ENCODE data around the gene PUDP.
"Not testable (repeated sequence)": the region's sequence is repeated elsewhere in the genome, so short reads cannot be mapped to it uniquely, and the experiment has no call there.

PUDP gene

DNA sequence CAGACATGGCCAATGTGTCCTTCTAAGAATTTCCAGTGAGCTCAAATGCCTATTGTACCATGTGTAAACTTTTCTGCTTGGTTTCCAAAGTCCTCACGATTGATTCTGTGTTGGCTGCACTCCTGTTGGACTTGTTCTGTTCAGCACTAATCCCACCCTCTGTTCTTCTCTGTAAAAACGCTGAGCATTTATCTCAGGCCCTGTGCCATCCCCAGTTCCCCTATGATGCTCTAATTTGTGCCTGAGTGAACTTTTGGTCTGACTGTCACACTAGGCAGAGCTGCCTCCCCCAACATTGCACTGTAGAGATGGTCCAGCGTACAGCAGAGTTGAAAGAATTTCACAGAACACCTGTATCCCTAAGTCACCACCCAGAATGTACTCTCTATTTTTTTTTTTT is 76.6 kb downstream of the PUDP start:
- no peak for DNase-seq

DNA sequence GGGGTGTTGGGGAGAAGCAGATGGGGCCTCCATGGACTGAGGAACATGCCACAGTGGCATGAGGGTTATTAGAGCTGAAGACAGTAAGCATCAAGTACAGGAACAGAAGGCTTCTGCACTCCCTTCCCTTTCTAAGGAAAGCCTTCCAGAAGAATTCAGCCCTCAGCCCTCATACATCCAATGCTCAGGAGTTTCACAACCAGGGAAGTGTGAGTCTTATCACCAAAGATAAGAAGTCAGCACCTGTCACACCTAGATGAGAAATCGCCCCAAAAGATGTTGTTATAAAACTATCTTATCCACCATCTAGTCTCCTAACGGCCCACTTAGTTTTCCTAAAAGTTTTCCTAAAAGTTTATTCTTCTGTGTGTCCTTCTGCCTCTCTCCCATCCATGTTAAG is 78.4 kb downstream of the PUDP start:
- no peak for DNase-seq

DNA sequence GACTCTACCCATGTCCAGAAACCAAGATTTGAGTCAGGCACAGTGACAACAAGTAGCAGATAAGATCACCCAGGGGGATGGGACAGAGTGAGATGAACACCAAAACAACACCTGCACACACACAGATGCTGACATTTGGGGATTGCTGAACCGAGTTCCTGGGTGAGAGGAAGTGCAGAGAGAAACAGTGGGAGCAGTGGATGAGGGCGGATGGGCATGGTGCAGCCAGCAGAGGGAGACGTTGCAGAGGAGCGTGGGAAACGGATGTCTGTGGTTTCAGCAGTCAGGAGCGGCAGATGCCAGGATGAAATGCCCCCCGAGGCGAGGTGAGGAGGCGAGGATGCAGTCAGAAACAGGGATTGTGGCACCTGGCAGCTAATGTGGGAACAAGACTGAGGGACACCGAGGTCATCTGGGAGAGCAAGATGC is 79.0 kb downstream of the PUDP start:
- no peak for DNase-seq

DNA sequence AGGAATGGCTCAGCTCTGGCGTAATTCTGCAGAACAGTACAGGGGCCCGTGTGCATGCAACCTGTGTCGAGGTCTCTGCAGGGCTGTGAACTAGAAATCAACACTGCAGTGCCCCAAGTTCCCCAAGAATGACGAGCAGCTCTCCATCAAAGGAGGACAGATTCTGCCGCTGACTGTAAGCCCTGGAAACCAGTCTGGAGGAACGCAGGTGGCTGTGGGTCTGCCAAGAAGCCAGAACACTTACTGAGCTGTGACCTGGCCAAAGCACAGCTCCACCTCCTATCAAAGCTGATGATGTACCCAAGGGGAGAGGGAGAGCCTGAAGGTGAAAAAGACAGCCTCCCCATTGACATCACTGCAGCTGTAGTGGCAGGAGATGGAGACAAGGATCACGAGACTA is 80.7 kb downstream of the PUDP start:
- no peak for DNase-seq

DNA sequence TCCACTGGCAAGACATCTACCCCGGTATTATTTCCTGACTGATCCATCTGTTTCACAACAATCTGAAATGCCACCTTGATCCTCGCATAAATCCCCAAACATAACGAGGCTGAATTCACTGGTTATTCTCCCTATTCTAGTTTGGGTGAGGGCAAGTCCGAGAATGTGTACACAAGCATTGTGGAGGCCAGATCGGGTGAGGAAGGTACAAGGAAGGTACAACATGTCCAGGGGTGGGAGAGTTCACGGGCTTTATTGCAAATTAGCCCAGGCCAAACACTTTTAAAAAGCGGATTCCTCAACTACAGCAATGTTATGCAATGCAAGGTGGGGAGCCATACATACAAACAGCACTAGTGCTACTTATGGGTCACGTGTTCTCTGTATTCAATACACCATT is 82.5 kb downstream of the PUDP start:
- no peak for DNase-seq

DNA sequence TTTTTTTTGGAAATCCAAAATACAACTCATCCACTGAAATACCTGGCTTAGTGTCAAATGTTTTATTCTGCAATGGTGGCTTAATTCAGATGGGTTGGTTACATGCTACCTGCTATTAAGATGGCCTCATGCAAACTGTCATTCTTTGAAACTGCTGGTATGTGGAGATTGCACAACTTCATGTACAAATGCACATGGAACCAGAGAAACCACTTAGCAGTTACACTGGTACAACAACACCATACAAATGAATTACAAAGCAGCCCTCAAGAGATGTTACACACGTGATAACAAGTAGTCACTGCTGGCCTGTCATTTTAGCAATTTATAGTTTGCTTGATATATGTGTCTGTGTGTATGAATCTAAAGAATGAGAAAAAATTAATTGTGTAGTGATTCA is 85.0 kb downstream of the PUDP start:
- DNase-seq: no peak

DNA sequence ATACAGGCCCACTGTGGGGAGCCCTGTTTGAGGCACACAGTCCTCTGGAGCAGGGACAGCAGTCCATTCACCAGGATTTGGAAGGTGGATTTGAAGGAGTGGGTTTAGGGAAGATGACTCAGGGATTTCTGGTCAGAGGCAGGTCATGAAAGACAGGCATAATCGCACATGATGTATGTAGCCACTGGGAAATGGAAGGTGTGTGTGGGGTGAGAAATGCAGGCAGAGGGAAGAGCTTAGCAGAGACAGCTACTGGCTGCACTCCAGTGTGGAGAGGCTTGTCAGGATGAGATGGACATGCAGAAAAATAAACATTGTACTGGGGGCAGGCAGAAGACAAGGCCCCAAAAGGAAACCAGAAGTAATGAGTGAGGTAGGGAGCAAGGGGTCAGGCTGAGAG is 85.7 kb downstream of the PUDP start:
- no peak for DNase-seq

DNA sequence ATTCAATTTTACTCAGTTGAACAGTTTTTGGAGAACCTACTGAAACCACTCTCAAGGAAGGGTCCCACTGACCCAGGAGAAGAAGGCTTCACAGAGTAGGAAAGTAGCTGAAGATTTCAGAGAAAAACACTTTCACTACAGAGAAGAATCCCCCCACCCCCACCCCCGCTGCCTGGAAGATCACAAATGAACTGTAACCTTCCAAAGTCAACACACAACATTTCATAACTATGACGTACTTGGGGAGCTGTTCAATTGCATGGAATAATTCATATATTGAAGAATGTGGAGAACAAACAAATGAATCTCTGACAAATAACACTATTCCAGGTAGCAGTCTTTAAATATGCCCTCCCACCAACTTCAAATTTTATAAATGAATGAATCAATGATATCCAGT is 86.5 kb downstream of the PUDP start:
- DNase-seq: no peak

DNA sequence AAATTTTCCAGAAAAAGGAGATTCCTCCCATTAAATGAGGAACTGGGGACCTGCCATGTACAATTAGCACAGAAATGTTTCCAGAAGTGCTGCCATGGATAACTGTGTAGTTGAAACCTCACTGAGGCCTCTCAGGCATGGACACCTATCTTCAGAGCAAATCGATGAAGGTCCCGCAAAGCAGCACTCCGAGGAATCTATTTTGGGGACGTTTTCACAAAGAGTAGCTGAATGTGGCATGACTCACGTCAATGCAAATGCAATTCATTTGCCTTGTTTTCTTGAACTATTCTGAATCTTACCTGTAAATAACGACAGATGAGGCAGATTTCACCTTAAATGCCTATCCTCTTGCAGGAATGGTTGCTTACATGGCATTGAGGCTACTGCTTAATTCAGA is 87.5 kb downstream of the PUDP start:
- DNase-seq: no peak

DNA sequence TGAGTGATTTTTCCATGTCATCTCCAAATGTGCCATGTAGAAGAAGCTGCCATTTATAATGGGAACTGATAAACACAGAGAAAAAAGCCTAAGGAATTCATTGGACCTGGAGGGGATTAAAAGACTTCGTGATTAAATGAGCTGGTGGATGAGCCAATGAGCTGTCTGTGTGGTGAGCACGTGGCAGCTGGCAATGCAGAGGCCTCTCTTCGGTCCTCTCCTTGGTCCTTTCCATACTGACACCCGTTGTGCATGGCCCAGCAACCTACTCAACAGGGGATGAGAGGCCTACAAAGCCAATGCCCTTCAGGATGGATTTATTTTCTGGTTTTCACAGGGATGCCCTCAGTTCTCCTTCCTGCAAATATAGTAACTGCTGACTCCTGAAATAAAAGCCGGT is 88.1 kb downstream of the PUDP start:
- DNase-seq: no peak

DNA sequence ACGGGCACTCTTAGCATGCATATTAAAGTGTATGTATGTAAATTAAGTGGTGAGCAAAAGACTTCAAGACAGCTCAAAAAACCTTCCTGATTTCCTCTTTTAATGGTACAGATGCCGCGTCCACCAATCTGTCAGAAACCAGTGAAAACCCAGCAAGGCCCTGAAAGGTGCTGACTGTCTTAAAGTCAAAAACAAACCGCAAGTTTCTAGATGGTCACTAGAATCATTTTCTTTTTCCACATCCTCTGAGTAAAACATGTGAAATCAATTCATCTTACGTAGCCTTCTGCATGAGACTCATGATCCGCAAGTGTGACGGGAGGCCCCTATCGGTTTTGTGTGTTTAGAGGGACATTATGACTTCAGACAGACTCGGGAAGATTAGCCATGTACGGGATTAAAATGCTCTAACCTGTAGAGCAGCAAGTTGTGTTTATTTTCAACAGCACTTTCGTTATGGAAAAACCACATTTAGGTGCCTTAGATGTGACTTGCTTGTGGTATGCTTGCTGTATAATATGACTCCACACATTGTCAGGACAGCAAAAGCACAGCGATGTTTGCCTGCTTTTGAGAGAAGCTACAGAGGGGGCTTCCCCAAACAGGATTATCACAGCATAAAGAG is 88.6 kb downstream of the PUDP start:
- DNase-seq: no peak

DNA sequence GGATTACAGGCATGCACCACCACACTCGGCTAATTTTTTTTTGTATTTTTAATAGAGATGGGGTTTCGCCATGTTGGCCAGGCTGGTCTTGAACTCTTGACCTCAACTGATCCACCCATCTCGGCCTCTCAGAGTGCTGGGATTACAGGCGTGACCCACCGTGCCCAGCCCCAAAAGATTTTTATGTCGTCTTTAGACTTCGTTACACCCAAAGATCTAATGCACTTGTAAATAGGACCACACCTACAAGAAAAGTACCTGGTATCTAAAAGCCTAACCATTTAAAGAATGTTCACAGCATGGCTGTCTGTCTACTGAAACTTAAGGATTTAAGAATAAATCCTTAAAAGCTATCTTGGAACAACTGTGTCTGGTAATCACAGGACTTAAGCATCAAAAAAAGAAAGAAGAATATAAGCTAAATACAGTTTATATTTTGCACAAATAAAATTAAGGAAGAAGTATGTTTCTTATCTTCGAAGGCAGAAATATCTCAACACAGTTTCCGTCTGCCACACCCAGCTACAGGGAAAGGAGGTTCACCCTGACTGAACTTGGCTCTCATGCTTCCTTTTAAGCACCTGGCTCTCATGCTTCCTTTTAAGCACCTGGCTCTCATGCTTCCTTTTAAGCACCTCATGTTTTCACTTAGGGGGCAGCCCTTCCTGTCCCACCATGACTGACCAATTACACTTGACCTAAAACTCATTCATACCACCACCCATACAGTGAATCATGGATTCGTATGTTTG is 92.4 kb downstream of the PUDP start:
- DNase-seq: no peak

DNA sequence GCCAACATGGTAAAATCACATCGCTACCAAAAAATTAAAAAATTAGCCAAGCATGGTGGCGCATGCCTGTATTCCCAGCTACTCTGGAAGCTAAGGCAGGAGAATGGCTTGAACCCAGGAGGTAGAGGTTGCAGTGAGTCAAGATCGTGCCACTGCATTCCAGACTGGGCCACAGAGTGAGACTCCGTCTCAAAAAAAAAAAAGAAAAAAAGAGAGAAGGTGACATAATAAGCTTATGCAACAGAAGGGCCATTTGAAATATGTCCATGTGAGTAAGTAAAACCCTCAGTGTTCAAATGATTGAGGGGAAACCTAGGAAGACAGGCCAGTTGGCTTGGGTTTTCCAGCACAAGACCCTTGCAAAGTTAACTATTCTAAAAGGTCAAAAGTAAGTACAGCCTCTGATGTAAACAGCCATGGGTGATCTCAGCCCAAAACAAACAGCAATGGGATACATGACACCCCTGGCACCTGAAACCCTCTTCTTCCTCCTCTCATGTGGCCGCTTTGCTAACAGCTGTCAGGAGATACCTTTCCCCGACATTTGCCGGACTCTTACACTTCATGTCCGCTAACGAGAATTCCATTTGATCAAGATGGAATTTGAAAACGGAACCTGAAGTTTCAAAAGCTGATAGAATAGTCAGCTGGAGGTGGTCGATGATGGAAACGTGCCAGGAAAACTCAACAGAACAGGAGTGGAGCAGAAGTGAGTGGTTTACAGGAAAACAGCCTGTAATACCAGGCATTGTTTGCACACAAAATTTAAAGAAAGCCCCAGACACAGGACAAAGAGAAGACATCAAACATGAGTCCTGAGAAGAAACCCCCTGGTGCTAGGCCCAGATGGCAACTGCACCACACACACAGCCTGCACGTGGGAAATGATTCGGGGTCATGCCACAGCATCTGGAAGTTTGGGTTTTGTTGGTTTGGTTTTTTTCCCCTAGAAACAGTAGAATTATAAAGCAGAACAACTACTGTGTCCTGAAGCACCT is 93.4 kb downstream of the PUDP start:
- DNase-seq: no peak

DNA sequence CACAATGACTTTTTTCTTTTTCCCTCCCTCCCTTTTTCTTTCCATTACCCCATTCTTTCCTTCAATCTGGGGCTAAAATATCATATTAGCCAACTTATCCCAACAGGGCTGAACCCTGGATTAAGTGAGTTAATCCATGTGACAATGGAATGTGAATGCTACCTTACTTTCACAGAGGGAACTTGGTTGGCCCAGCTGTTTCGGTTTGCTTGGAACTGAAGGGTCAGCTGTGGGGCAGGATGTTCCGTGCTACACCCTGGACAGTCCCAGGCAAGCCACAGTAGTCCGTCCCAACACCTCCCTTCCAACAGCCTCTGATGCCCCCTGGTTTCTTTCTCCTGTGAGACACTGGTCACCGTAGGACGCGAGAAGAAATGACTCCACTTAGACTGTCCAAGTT is 95.4 kb downstream of the PUDP start:
- DNase-seq: no peak

DNA sequence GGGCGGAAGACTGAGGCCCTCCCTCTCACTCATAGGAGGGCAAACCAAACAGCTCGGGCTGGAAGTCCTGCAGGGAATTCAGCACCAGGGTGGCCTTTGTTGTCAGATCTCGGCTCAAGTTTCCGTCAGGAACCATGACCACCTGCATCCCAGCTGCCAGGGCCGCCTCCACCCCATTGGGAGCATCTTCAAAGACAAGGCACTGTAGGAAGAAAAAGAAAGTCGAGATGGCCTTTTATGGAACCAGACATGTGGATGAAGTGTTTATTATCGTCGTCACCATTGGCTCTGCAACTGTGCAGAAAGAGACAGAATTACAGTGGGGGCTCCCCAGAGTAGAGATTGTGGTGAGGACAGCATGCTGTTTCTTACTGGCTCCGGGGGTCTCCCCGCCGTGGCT is 97.7 kb downstream of the PUDP start:
- no peak for DNase-seq

DNA sequence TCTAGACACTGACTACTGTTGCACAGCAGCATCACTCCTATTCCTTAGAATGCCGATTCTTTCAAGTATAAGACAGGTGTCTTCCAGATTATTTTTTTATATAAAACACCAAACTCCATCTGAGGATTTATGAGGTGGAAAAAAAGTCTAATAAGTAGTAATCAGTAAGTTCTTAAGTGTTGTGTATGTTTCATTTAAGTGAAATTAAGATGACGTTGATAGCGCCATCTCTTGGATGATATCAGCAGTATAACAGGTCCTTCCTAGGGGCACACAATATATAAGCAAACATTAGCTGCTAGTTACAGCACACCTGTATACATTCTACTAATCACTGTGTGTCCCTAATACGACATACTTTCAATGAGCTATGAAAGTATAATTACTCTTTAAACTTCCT is 100.0 kb downstream of the PUDP start:
- DNase-seq: no peak

DNA sequence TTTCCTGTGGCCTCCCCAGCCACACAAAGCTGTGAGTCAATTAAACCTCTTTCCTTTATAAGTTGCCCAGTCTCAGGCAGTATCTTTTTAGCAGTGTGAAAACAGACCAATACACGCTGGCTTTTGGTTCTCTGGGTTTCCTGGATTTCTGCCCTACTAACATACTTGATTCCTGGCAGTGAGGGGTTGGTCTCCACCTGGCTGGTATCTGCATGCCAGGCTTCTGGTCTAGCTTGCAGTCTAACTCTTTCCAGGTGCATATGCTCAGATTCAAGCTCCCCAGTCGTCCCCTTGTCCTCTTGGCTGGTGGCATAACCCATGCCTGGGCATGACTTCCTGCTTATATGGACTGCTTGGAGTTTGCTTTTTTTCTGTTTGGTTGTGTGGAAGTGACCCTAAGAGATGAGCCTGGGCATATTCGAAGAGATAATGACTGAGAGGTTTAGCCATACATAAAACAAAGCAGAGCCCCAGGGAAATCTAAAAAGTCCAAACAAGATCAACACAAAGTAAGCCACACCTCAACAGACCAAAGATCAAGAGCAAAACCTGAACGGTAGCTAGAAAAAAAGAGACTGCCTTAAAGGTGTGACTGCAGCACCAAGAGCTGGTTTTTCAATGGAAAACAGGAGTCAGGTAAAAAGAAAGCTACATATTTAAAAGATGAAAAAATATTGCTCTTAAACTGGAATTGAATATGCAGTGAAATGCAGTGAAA is 102.6 kb downstream of the PUDP start:
- no peak for DNase-seq

DNA sequence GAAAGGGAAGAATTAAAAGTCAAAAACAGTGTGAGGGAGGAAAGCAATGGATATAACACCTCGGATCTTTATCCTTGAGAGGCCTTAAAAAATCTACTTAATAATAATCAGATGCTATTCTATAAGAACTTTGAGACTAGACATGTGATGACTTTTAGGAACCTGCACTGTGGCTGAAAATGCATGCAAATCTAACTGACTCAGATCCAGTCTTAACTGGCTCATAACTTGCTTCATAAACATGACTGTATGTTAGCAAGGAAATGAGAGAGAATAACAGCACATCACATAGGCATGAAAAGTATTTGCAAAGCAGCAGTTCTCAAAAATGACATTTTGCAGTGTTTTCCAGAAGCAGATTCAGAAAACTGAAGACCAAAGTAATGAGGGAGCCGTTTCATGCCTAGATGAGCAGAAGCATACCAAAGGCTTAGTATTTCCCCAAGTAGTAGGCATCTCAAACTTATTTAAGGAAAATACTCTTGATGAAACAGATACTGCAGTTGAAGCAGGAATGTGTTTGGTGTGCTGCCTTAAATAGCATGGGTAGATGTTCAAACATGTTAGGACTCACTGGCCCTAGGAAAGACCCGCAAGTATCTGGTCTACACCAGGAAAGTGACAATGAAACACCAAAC is 104.0 kb downstream of the PUDP start:
- DNase-seq: not testable (repeated sequence)

DNA sequence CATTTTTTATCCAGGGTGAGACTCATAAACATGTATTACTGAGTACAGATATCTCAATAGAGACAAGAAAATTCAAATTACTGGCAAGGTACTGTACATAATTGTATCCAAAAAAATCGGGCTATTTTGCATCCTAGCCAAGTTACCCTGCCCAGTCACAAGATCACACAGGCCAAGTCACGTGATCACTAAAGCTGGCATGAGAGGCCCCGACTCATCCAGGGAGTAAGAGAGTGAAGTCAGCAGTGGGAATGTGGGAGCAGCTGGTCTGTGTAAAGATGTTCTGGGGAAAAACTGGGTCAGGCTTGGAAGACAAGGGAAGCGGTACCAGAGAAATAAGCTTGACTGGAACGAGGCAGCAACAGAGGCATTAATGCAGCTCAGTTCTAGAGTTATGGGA is 119.7 kb downstream of the PUDP start:
- no peak for DNase-seq

DNA sequence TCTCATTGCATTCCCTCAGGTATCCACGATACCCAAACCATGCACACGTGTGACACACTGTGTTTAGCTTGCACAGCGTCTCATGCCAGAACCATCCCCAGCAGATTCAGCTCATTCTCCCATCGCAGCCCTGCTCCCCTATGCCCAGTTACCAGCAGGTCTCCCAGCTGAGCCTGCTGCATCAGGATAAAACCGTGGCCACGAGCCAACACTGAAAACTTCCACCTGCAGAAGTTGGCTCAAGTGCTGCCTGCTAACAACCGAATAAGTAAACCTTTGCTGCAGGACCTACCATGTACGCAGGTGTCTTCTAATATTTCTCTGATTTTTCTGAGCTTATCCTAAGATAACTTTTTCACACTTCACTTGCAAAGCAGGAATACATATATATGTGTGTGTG is 120.9 kb downstream of the PUDP start:
- no peak for DNase-seq

DNA sequence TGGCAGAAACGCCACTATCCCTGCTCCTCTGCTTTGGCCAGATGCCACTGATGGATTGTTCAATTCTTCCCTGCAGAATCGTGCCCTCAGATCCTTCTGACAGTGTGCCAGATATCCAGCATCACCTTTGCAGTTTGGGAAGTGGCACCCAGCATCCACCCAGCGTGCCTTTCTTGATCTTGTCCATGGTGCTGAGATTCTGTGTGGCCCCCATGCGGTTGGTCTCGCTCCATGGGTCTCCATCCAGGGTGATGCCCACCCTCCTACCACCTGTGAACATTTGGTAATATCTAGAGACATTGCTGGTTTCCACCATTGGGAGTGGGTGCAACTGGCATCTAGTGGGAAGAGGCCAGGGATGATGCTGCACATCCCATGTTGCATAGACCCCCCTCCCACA is 121.6 kb downstream of the PUDP start:
- DNase-seq: not testable (repeated sequence)

DNA sequence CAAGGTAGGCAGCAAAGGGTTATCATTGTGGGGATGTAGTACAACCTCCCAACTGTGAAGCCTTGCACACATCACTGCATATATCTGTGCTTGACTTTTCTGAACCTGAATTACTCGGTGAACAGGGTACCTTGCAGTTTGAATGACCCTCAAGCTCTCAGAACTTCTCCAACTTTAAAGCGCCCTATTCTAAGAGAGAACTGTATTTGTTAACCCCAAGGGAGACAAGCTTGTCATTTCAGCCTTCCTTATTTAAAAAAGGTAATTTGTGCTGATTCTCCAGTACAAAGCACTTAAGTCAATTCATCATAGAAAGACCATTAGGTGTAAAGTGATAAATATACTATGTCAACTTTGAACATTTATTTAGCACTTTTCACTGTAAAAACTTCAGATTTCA is 122.5 kb downstream of the PUDP start:
- DNase-seq: no peak

DNA sequence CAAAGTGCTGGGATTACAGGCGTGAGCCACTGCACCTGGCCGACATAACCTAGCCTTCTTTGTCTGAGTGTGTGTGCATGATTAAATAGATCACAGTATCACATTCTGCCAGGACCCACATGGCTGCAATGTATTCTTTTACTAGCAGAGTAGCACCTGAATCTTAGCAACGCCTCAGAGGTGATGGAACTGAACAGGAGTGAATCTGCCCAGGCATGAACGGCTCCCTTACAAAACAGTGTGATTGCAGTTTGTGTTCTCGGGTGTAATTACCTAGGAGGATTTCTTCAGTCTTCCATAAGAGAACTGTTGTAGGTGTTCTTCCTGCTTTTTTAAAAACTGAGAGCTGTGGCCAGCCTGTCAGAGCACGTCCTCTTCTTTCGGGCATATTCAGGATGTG is 123.1 kb downstream of the PUDP start:
- DNase-seq: no peak
